Measurements from ENCODE around the gene ARSH.
A peak's percentile ranks its signal among the peaks of the same experiment; 100 is the strongest.
"Not testable (repeated sequence)": the region's sequence is repeated elsewhere in the genome, so short reads cannot be mapped to it uniquely, and the experiment has no call there.

ARSH gene

GRCh38 chrX:3037218-3037617 lies 30.9 kb downstream of the ARSH start:
- DNase-seq (ENCODE audit: low spot score) = no peak

GRCh38 chrX:3044196-3044595 lies 37.9 kb downstream of the ARSH start:
- DNase-seq (ENCODE audit: low spot score) = no peak

- DNase-seq (ENCODE audit: low spot score) = peak; percentile 1
Observed at GRCh38 chrX:3044671-3045070, 38.3 kb downstream of the ARSH start.

- DNase-seq (ENCODE audit: low spot score) = no peak
Observed at GRCh38 chrX:3046253-3047240, 40.2 kb downstream of the ARSH start.

- DNase-seq (ENCODE audit: low spot score) = not testable (repeated sequence)
Observed at GRCh38 chrX:3050523-3051175, 44.3 kb downstream of the ARSH start.

- DNase-seq (ENCODE audit: low spot score) = peak; percentile 56
Observed at GRCh38 chrX:3052860-3053259, 46.5 kb downstream of the ARSH start.

- DNase-seq (ENCODE audit: low spot score) = peak; percentile 55
Observed at GRCh38 chrX:3066555-3066954, 60.2 kb downstream of the ARSH start.

GRCh38 chrX:3075959-3076358 lies 69.6 kb downstream of the ARSH start:
- no peak for DNase-seq (ENCODE audit: low spot score)

- DNase-seq (ENCODE audit: low spot score) = no peak
Observed at GRCh38 chrX:3076416-3076991, 70.2 kb downstream of the ARSH start.

All from Ammon's horn (tissue), 1 donor.